Panc1 (cell line): ENCODE results near the gene SYT14. TPM values are rescaled to one million over a fixed set of nuclear protein-coding genes. Genes with fewer than 3 reads are reported as not detected.

Experiments used
- ATAC-seq: fragments of 200-7000 bp; cut with Tn5 transposase; 2 replicates; pipeline ENCODE4 v1.9.1; 2020; ENCODE audit warnings: mild to moderate bottlenecking, moderate library complexity
- BruUV-seq: library from RNA; stranded (reverse); fragments of 400-500 nt; replicated peaks from 2 replicates; lab custom pipeline; 2021; lab: Mats Ljungman, UMichigan
- CTCF ChIA-PET: fragments of 300-600 bp; sonication (Branson Sonifier 250); formaldehyde crosslinking; loops from one replicate; lab custom pipeline; 2022; ENCODE audit warnings: antibody characterized with exemption; lab: Charles Lee
- POLR2A ChIA-PET: fragments of 300-600 bp; sonication (Branson Sonifier 250); formaldehyde crosslinking; loops from one replicate; lab custom pipeline; 2022; ENCODE audit warnings: antibody characterized with exemption; lab: Charles Lee
- DNase-seq: peaks from one replicate; pipeline ENCODE4 v3.0.0-alpha.2; 2010; ENCODE audit warnings: low read depth, low spot score
- H3K27ac ChIP-seq: 2 replicates; pipeline ENCODE4 v1.5.1; 2011; ENCODE audit warnings: mild to moderate bottlenecking, low read length, inconsistent platforms
- H3K27me3 ChIP-seq: fragments of 200-500 bp; sonication (Bioruptor generic); 2 replicates; pipeline ENCODE4 v1.6.0; 2014; ENCODE audit warnings: low read length, inconsistent platforms; ENCODE audit not compliant: control insufficient read depth, insufficient read depth
- H3K36me3 ChIP-seq: fragments of 200-500 bp; sonication (Bioruptor generic); 2 replicates; pipeline ENCODE4 v1.5.1; 2014; ENCODE audit warnings: inconsistent platforms, mild to moderate bottlenecking, low read length, moderate library complexity; ENCODE audit not compliant: control insufficient read depth, insufficient read depth
- H3K4me1 ChIP-seq: 2 replicates; pipeline ENCODE4 v1.5.1; 2011; ENCODE audit warnings: inconsistent platforms, mild to moderate bottlenecking, low read length, moderate library complexity; ENCODE audit not compliant: control insufficient read depth, insufficient read depth
- H3K4me3 ChIP-seq, 2 experiments: 2 replicates each; pipeline ENCODE4 v1.5.1; 2011 to 2012; ENCODE audit warnings: low read depth in 2 of 2, low read length in 2 of 2, mild to moderate bottlenecking in 2 of 2, inconsistent platforms in 1 of 2, moderate library complexity in 1 of 2
- H3K9me3 ChIP-seq: fragments of 200-500 bp; sonication (Bioruptor generic); 2 replicates; pipeline ENCODE4 v1.5.1; 2014; ENCODE audit warnings: low read depth, mild to moderate bottlenecking, inconsistent platforms, low read length, moderate library complexity; ENCODE audit not compliant: control insufficient read depth, insufficient read depth
- POLR2AphosphoS5 ChIP-seq: IDR thresholded peaks from 2 replicates; pipeline ENCODE4 v1.6.1; 2012; ENCODE audit warnings: mild to moderate bottlenecking, low read depth, low read length, moderate library complexity
- REST ChIP-seq, 2 experiments: IDR thresholded peaks; 2 replicates each; pipeline ENCODE4 v1.6.1; 2011 to 2012; ENCODE audit warnings: low read depth in 2 of 2, control low read depth in 1 of 2, low read length in 1 of 2, mild to moderate bottlenecking in 1 of 2, moderate library complexity in 1 of 2; ENCODE audit not compliant: insufficient read depth in 1 of 2
- SIN3A ChIP-seq: IDR thresholded peaks from 2 replicates; pipeline ENCODE4 v1.6.1; 2012; ENCODE audit warnings: low read depth, mild to moderate bottlenecking, low read length, moderate library complexity, borderline replicate concordance; ENCODE audit not compliant: insufficient read depth
- TCF7L2 ChIP-seq: IDR thresholded peaks from 2 replicates; pipeline ENCODE4 v1.6.1; 2011; ENCODE audit warnings: mild to moderate bottlenecking, low read depth, low read length, inconsistent platforms
- in situ Hi-C: cut with HindIII; loops from 2 replicates; pipeline ENCODE4 v1.10.0; 2016; ENCODE audit warnings: low sequenced_read_pairs, low pct_unique_long_range_greater_than_20kb
- intact Hi-C: fragments of 100-400 bp; cut with micrococcal nuclease; formaldehyde crosslinking; loops from one replicate; pipeline ENCODE4 v1.10.0; 2022; ENCODE audit not compliant: unreplicated experiment
- total RNA-seq: library from RNA; stranded (reverse); gene quantifications from one replicate; pipeline ENCODE4 v1.2.1, GENCODE V29; 2021; ENCODE audit not compliant: unreplicated experiment
- TF ChIP-seq, protein P1 (sequence below): fragments of 450-650 bp; IDR thresholded peaks from 2 replicates; pipeline ENCODE4 v1.5.1; 2017; ENCODE audit warnings: mild to moderate bottlenecking

Gene SYT14
- total RNA-seq, 1 experiment from 2014 or later = not detected

GRCh38 chr1:210072896-210073504 lies 135.0 kb downstream of the SYT14 start:
- Histone ChIP-seq H3K27ac (no peak overlapping the region), H3K27me3 (no peaks in the 10 kb centered on the region), H3K36me3 (no peaks in the 10 kb centered on the region; the same call in 1 of the 2 replicates), H3K9me3 (no peaks in the 10 kb centered on the region), H3K4me1 (no peaks in the 10 kb centered on the region), H3K4me3 (no peak overlapping the region)
- ChIA-PET POLR2A (no interaction called here), CTCF (no interaction called here)
- intact Hi-C loops = no loop called here
- DNase-seq = no peak
- no peak for ATAC-seq
- in situ Hi-C loops = no loop called here
- TF ChIP-seq REST (IDR thresholded peaks at IDR 0.05; ENCODE audit: insufficient read depth in 1 of 2, low read depth in 2 of 2, low read length in 1 of 2) = no peak
- TF ChIP-seq, protein P1, sequence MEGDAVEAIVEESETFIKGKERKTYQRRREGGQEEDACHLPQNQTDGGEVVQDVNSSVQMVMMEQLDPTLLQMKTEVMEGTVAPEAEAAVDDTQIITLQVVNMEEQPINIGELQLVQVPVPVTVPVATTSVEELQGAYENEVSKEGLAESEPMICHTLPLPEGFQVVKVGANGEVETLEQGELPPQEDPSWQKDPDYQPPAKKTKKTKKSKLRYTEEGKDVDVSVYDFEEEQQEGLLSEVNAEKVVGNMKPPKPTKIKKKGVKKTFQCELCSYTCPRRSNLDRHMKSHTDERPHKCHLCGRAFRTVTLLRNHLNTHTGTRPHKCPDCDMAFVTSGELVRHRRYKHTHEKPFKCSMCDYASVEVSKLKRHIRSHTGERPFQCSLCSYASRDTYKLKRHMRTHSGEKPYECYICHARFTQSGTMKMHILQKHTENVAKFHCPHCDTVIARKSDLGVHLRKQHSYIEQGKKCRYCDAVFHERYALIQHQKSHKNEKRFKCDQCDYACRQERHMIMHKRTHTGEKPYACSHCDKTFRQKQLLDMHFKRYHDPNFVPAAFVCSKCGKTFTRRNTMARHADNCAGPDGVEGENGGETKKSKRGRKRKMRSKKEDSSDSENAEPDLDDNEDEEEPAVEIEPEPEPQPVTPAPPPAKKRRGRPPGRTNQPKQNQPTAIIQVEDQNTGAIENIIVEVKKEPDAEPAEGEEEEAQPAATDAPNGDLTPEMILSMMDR = no peak
- no peak for TF ChIP-seq SIN3A
- no peak for TF ChIP-seq TCF7L2
- TF ChIP-seq POLR2AphosphoS5 = no peak
- no TSS peak for BruUV-seq

DNA sequence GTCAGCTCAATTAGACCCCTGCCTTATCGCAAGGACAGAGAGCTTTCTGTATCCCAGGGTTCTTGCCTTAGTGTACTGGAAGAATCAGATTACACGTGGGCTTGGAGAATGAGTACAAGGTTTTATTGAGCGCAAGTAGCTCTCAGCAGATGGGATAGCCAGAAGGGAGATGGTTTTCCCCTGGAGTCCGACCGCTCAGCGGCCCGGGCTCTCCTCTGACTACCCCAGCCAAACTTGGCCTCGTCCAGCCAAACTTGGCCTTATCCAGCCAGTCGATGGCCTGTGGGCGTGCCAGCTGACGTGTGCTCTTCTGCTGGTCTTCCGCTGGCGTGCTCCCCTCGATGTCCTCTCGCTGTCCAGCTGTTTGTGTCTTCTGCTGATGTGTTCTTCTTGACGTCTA lies 136.9 kb downstream of the SYT14 start:
- no TSS peak for BruUV-seq
- H3K36me3 ChIP-seq = no peaks in the 10 kb centered on the region; the same call in 1 of the 2 replicates
- no peaks in the 10 kb centered on the region for H3K27me3 ChIP-seq
- H3K4me1 ChIP-seq = no peaks in the 10 kb centered on the region
- H3K9me3 ChIP-seq = no peaks in the 10 kb centered on the region
- in situ Hi-C loops (no loop called here), intact Hi-C loops (no loop called here)
- no peak overlapping the region for H3K4me3 ChIP-seq
- ChIA-PET CTCF (no interaction called here), POLR2A (no interaction called here)
- no peak overlapping the region for H3K27ac ChIP-seq
- TF ChIP-seq TCF7L2 (no peak), POLR2AphosphoS5 (no peak), SIN3A (no peak), REST (IDR thresholded peaks at IDR 0.05; ENCODE audit: insufficient read depth in 1 of 2, low read depth in 2 of 2, low read length in 1 of 2) (no peak)
- TF ChIP-seq, protein P1 = no peak
- DNase-seq (no peak), ATAC-seq (no peak)
